HG03378 (cell line): ENCODE results near the gene TARS3.

Experiments used
- ATAC-seq: cut with Tn5 transposase; IDR thresholded peaks from one replicate; pipeline ENCODE4 v1.9.1; 2021; ENCODE audit warnings: mild to moderate bottlenecking, moderate library complexity; ENCODE audit not compliant: unreplicated experiment

The TARS3 gene

GRCh38 chr15:101609742-101610610 is 114.3 kb downstream of the TARS3 start:
- no peak for ATAC-seq

GRCh38 chr15:101608201-101608600 is 116.1 kb downstream of the TARS3 start:
- no peak for ATAC-seq

- no peak for ATAC-seq
These were observed 117.2 kb downstream of the TARS3 start for GRCh38 chr15:101607108-101607507.

GRCh38 chr15:101604124-101604874 is 120.0 kb downstream of the TARS3 start:
- no peak for ATAC-seq
